ENCODE data around the gene RBM15.
A peak's percentile ranks its signal among the peaks of the same experiment; 100 is the strongest.

RBM15 gene

DNA sequence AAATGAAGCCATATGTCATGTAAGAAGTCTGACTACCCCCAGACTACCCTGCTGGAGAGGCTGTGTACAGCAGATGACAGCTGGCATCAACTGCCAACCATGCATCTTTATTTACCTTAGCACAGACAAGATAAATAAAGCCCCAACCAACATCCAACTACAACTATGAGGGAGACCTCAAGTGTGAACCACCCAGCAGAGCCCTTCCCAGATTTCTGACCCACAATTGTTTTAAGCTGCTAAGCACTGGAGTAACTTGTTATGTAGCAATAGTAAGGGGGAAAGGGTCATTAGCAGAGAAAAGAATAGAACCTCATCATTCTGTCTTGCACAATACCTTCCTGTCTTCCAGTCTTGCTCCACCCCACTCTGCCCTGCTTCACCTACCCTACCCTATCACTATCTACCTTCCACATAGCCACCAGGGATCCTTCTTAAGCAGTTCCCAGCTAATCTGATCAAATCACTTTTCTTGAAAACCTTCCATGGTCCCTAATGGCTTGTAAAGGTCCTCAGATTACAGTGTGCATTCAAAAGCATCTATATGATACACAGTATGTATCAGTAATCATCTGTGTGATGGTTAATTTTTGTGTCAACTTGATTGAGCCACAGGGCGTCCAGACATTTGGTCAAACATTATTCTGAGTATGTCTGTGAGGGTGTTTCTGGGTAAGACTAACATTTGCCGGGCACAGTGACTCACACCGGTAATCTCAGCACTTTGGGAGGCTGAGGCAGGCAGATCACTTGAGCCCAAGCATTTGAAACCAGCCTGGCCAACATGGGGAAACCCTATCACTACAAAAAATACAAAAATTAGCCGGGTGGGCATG lies 19.6 kb upstream of the RBM15 start:
- DNase-seq (ENCODE audit: low read depth in 2 of 2): no peak

DNA sequence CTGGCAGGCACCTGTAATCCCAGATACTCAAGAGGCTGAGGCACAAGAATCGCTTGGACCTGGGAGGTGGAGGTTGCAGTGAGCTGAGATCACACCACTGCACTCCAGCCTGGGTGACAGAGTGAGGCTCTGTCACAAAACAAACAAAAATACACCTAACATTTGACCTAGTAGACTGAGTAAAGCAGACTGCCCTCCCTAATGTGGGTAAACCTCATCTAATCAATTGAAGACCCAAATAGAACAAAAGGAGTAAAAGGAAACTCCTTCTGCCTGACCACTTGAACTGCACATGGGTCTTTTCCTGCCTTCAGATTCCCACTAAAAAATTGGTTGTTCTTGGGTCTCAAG lies 19.0 kb upstream of the RBM15 start:
- DNase-seq (ENCODE audit: low read depth in 2 of 2): no peak

- no peak for DNase-seq (ENCODE audit: low read depth in 2 of 2)
Measured at GRCh38 chr1:110321045-110321444, 18.1 kb upstream of the RBM15 start.

GRCh38 chr1:110321846-110322245 lies 17.3 kb upstream of the RBM15 start:
- no peak for DNase-seq (ENCODE audit: low read depth in 2 of 2)

- no peak for DNase-seq (ENCODE audit: low read depth in 2 of 2)
Measured at GRCh38 chr1:110324667-110325066, 14.5 kb upstream of the RBM15 start.

GRCh38 chr1:110326826-110327225 lies 12.4 kb upstream of the RBM15 start:
- no peak for DNase-seq (ENCODE audit: low read depth in 2 of 2)

- no peak for DNase-seq (ENCODE audit: low read depth in 2 of 2)
Measured at GRCh38 chr1:110328274-110328673, 10.9 kb upstream of the RBM15 start.

- DNase-seq (ENCODE audit: low read depth in 2 of 2): no peak
Measured at GRCh38 chr1:110328700-110329099, 10.5 kb upstream of the RBM15 start.

DNA sequence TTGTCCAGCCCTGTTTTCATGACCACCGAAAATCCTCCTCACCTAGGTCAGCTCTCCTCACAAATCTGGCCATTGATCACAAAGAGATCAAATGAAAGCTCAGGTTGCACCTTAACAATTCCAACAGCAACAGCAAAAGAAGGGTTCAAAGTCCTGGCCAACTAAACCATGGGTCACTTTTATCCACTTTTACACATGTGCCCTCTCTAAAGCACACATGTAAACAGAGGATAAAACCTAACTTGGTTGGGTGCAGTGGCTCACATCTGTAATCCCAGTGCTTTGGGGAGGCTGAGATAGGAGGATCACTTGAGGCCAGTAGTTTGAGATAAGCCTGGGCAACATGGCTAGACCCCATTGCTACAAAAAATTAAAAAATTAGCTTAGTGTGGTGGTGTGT lies 3.9 kb upstream of the RBM15 start:
- no peak for DNase-seq (ENCODE audit: low read depth in 2 of 2)

DNA sequence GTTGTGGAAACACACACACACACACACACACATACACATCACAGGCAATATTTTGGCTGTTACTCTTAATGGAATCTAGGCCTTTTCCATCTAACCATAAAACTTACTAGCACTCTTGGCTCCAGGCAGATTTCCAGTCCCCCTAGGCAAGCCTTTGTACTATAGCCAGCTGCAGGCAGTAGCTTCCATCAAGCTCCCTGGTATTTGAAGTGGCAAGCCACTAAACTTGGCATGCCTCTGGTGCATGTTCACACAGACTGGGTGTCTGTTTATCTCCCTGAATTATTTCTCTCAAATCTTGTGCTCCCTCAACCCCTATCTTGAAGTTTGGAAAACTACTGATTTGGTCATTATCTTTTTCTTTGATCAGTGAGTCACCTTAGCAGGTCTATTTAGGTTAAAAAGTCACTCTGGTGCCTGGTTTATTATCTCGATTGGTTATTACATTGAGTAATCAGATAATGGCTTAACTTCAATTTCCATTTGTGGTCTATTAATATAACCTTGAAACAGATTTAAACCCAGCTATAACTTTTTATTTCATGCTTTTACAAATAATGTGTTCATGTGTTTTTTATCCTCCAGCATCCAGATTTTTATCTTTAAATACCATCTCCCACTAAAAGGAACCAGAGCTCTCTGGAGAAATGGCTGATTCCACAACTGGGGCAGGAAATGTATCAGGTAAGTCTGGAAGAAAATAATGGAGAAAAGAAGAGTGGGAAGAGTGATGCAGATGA lies 2.7 kb upstream of the RBM15 start:
- DNase-seq (ENCODE audit: low read depth in 2 of 2): no peak

GRCh38 chr1:110337704-110338308 lies 1.4 kb upstream of the RBM15 start:
- peak; percentile 18 to 27 for DNase-seq (ENCODE audit: low read depth in 2 of 2)

DNA sequence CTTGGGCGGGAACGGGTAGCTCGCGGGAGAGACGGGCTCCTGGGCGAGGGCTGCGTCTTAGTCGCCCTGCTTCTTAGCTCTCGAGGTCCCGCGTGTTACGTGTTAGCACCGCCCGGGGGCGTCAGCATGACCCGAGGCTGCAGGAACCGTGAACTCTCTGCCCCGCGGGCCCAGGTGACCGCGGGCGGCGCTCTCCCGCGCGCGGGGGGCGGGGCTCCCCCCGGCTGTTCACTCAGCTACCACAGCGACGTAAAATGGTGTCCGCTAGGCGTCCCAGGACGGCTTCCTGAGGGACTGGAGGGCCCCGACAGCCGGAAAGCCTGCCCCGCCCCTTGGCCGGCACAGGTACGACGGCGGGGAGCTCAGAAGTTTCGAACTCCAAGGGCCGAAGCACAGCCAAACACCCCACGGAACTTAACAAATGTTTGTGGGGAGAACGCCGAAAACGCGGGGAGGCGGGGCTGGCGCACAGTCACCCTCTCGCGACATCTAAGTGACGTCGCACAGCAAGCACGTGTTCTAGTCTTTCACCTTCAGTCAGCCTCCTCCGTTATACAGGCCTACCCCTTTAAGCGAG lies 780 bp upstream of the RBM15 start:
- DNase-seq (ENCODE audit: low read depth in 2 of 2): peak; percentile 85 to 92

DNA sequence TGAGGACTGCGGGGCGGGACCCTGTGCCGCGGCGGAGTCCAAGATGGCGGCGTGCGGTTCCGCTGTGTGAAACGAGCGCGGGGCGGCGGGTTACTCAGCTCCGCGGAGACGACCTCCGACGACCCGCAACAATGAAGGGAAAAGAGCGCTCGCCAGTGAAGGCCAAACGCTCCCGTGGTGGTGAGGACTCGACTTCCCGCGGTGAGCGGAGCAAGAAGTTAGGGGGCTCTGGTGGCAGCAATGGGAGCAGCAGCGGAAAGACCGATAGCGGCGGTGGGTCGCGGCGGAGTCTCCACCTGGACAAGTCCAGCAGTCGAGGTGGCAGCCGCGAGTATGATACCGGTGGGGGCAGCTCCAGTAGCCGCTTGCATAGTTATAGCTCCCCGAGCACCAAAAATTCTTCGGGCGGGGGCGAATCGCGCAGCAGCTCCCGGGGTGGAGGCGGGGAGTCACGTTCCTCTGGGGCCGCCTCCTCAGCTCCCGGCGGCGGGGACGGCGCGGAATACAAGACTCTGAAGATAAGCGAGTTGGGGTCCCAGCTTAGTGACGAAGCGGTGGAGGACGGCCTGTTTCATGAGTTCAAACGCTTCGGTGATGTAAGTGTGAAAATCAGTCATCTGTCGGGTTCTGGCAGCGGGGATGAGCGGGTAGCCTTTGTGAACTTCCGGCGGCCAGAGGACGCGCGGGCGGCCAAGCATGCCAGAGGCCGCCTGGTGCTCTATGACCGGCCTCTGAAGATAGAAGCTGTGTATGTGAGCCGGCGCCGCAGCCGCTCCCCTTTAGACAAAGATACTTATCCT lies 430 bp downstream of the RBM15 start:
- DNase-seq (ENCODE audit: low read depth in 2 of 2): peak; percentile 28 to 45

DNA sequence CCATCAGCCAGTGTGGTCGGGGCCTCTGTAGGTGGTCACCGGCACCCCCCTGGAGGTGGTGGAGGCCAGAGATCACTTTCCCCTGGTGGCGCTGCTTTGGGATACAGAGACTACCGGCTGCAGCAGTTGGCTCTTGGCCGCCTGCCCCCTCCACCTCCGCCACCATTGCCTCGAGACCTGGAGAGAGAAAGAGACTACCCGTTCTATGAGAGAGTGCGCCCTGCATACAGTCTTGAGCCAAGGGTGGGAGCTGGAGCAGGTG lies 961 bp downstream of the RBM15 start:
- DNase-seq (ENCODE audit: low read depth in 2 of 2): no peak

DNA sequence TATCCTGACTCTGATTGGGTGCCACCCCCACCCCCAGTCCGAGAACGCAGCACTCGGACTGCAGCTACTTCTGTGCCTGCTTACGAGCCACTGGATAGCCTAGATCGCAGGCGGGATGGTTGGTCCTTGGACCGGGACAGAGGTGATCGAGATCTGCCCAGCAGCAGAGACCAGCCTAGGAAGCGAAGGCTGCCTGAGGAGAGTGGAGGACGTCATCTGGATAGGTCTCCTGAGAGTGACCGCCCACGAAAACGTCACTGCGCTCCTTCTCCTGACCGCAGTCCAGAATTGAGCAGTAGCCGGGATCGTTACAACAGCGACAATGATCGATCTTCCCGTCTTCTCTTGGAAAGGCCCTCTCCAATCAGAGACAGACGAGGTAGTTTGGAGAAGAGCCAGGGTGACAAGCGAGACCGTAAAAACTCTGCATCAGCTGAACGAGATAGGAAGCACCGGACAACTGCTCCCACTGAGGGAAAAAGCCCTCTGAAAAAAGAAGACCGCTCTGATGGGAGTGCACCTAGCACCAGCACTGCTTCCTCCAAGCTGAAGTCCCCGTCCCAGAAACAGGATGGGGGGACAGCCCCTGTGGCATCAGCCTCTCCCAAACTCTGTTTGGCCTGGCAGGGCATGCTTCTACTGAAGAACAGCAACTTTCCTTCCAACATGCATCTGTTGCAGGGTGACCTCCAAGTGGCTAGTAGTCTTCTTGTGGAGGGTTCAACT lies 2.1 kb downstream of the RBM15 start:
- DNase-seq (ENCODE audit: low read depth in 2 of 2): no peak

DNA sequence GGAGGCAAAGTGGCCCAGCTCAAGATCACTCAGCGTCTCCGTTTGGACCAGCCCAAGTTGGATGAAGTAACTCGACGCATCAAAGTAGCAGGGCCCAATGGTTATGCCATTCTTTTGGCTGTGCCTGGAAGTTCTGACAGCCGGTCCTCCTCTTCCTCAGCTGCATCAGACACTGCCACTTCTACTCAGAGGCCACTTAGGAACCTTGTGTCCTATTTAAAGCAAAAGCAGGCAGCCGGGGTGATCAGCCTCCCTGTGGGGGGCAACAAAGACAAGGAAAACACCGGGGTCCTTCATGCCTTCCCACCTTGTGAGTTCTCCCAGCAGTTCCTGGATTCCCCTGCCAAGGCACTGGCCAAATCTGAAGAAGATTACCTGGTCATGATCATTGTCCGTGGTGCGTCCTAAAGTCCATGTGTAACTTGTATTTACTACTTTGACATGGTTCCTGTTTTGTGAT lies 2.7 kb downstream of the RBM15 start:
- DNase-seq (ENCODE audit: low read depth in 2 of 2): no peak

- DNase-seq (ENCODE audit: low read depth in 2 of 2): no peak
Measured at GRCh38 chr1:110343249-110343648, 4.1 kb downstream of the RBM15 start.

DNA sequence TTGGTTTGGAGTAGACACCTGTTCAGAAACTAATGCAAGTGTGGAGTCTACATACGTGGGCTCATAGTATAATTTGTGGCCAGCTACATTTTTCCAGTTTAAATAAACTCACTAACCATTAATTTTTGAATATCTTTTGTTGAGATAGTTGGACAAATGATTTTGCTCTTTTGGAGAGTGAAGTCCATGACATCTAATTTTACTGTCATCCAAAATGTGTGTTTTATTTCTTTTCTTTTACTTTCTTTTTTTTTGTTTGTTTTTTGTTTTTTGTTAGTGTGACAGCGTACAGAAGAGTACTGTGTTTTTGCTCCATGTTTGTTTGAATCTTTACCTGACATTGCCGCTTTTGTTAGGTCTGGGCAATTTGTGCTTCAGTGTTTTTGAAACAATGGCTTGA lies 5.0 kb downstream of the RBM15 start:
- DNase-seq (ENCODE audit: low read depth in 2 of 2): no peak

DNA sequence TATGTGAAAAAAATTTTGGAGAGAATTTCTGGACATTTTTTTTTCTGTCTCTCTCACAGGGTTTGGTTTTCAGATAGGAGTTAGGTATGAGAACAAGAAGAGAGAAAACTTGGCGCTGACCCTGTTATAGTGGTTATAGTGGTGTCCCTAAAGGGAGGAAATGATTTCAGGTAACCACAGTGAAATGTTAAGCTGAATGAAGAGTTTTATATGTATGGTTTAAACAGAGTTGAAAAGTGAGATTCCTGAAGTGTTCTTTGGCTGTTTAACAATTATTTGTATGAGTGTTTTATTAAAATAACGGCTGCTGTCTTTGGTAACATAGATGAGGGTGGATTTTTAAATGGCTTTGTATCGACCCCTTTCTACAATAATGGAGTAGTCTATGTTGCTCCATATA lies 6.3 kb downstream of the RBM15 start:
- no peak for DNase-seq (ENCODE audit: low read depth in 2 of 2)

GRCh38 chr1:110346690-110347089 lies 7.5 kb downstream of the RBM15 start:
- DNase-seq (ENCODE audit: low read depth in 2 of 2): no peak

DNA sequence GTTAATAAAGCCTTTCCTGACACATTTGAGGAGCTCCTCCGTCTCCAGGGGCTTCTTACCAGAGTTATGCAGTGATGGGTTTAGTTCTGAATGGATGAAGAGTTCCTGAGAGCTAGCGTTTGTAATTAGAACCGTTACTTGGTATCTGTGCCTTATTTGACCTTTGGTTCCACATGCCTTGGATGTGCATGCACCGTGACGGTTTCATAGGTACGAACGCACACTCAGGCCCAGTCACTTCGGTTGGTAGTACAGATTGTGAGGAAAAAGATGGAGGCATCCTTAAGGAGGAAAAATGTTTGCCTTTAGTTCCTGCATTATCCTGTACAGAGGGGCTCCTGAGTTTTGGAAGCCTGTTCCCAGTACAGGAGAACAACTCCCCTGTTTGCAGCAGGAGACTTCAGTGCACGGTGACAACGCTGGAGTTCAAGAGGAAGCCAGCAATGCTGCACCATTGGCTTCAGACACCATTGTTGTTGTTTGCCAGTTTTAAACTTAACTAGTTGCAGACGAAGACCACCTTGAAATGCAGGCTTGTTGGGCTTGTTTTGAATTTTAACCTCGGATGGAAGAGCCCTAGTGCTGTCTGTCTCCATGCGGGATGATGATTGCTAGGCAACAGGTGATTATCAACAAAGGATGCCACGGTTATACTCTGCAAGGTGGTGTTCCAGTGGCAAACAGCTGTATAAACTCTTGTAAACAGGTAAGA lies 8.2 kb downstream of the RBM15 start:
- DNase-seq (ENCODE audit: low read depth in 2 of 2): no peak
